Vagina (tissue), 2 donors: ENCODE results near the gene GRK5.

Source experiments
- CTCF ChIP-seq, 3 experiments: fragments of 450-650 bp in 2 of 3; fragments of 200-600 bp in 1 of 3; sonication (generic) in 1 of 3; IDR thresholded peaks; one replicate each; pipeline ENCODE4 v1.5.1; 2017 to 2019; ENCODE audit warnings: antibody characterized with exemption in 3 of 3, mild to moderate bottlenecking in 2 of 3, moderate library complexity in 2 of 3
- POLR2AphosphoS5 ChIP-seq, 2 donors: sonication (generic); formaldehyde crosslinking; IDR thresholded peaks; one replicate each; pipeline ENCODE4 v1.9.0; 2017; ENCODE audit warnings: antibody characterized with exemption in 2 of 2, mild to moderate bottlenecking in 2 of 2, low read depth in 1 of 2; ENCODE audit not compliant: insufficient read depth in 1 of 2

- no peak for TF ChIP-seq CTCF (IDR thresholded peaks at IDR 0.05)
- TF ChIP-seq POLR2AphosphoS5 (IDR thresholded peaks at IDR 0.05; ENCODE audit: insufficient read depth in 1 of 2, low read depth in 1 of 2), result no peak
These were observed 186.1 kb downstream of the GRK5 start for GRCh38 chr10:119393421-119393820.
